MCF 10A (cell line): ENCODE results near the gene FGF1. TPM values are rescaled to one million over a fixed set of nuclear protein-coding genes. Genes with fewer than 3 reads are reported as not detected.

ENCODE experiments used
- BruUV-seq: library from RNA; stranded (reverse); fragments of 400-500 nt; replicated peaks from 2 replicates; lab custom pipeline; 2021; lab: Mats Ljungman, UMichigan
- CTCF ChIA-PET: fragments of 300-600 bp; sonication (Branson Sonifier 250); formaldehyde crosslinking; extraction: SDS; loops from one replicate; lab custom pipeline; 2021; ENCODE audit warnings: antibody characterized with exemption, inconsistent platforms; lab: Yijun Ruan, JAX
- POLR2A ChIA-PET: fragments of 300-600, 350-650 bp; sonication (Branson Sonifier 250); formaldehyde crosslinking; extraction: SDS; loops from one replicate; lab custom pipeline; 2020; ENCODE audit warnings: antibody characterized with exemption, inconsistent platforms; lab: Yijun Ruan, JAX
- DNase-seq: peaks from one replicate; pipeline ENCODE4 v3.0.0-alpha.2; 2018; ENCODE audit not compliant: unreplicated experiment
- H3K27ac Mint-ChIP-seq: one replicate; pipeline ENCODE4 v1.8.0; 2022; ENCODE audit warnings: mild to moderate bottlenecking, low read depth, mixed read lengths; ENCODE audit not compliant: unreplicated experiment
- H3K27me3 Mint-ChIP-seq: one replicate; pipeline ENCODE4 v1.8.0; 2022; ENCODE audit warnings: mixed read lengths; ENCODE audit not compliant: insufficient read depth, unreplicated experiment
- H3K36me3 Mint-ChIP-seq: one replicate; pipeline ENCODE4 v1.8.0; 2022; ENCODE audit warnings: mild to moderate bottlenecking, moderate library complexity, mixed read lengths; ENCODE audit not compliant: insufficient read depth, unreplicated experiment
- H3K4me1 Mint-ChIP-seq: one replicate; pipeline ENCODE4 v1.8.0; 2022; ENCODE audit warnings: mixed read lengths; ENCODE audit not compliant: insufficient read depth, unreplicated experiment
- H3K4me3 Mint-ChIP-seq: one replicate; pipeline ENCODE4 v1.8.0; 2022; ENCODE audit warnings: mild to moderate bottlenecking, moderate library complexity, mixed read lengths; ENCODE audit not compliant: unreplicated experiment
- H3K9me3 Mint-ChIP-seq: one replicate; pipeline ENCODE4 v1.8.0; 2022; ENCODE audit warnings: mixed read lengths; ENCODE audit not compliant: unreplicated experiment
- intact Hi-C: fragments of 100-400 bp; cut with micrococcal nuclease; formaldehyde crosslinking; loops from 2 replicates; pipeline ENCODE4 v1.14.1; 2022
- total RNA-seq: library from RNA; stranded (reverse); gene quantifications from 2 replicates; pipeline ENCODE4 v1.2.3, GENCODE V29; 2022
- TF ChIP-seq, protein P1 (sequence below): fragments of 200-600 bp; IDR thresholded peaks from one replicate; pipeline ENCODE4 v1.8.0; 2022; ENCODE audit warnings: antibody characterized with exemption, mild to moderate bottlenecking; ENCODE audit not compliant: unreplicated experiment

FGF1 gene
- total RNA-seq, 1 experiment from 2014 or later: 0.65 TPM

DNA sequence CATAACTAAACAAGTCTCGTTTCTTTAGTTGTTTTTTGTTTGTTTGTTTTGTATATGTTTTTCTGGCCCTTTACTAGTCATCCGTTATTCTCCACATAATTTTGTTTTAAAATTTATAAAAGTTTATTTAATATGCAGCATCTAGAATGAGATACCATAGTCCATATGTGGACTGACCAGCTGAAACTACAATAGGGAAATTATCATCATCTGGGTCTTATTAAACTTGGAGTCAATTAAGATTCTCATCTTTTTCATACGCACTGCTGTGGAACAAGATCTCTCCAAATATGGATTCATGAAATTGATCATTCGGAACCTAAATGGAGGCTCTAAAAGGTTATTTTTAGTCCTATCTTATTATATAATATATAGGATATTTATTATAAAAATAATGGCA, 99.3 kb downstream of the FGF1 start:
- CTCF ChIA-PET: interaction anchor here (0.7 to 2.0 kb wide), 6 partner anchors 11 to 479 kb away, joined by 3 to 9 read pairs (median 4); no protein-coding TSS in a partner anchor

DNA sequence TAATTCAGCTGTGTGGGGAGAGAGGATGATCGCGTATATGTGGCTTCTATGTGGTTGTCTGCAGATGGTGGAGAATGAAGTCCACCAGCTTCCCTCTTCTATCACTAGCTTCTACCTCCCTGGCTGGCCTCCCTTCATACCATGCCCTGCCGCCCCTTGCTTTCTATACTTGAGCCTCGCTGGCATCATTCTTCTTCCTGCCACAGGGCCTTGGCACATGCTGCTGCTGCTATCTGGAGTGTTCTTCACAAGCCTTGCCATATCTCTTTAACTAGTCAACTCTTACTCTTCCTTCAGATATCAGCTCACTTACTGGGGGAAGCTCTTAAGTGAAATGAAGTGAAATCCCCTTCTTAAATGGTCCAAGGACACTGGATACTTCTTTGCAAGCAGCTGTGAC, 100.4 kb downstream of the FGF1 start:
- no peak overlapping the region for H3K27ac Mint-ChIP-seq

More for the DNA sequence above, 99.3 kb downstream of the FGF1 start:
- Mint-ChIP-seq H3K27me3 (no peaks in the 10 kb centered on the region), H3K27ac (no peak overlapping the region), H3K4me1 (peaks cover 6% of the 10 kb centered on the region), H3K9me3 (no peaks in the 10 kb centered on the region), H3K4me3 (no peak overlapping the region), H3K36me3 (no peaks in the 10 kb centered on the region)
- DNase-seq: no peak
- TF ChIP-seq, protein P1, sequence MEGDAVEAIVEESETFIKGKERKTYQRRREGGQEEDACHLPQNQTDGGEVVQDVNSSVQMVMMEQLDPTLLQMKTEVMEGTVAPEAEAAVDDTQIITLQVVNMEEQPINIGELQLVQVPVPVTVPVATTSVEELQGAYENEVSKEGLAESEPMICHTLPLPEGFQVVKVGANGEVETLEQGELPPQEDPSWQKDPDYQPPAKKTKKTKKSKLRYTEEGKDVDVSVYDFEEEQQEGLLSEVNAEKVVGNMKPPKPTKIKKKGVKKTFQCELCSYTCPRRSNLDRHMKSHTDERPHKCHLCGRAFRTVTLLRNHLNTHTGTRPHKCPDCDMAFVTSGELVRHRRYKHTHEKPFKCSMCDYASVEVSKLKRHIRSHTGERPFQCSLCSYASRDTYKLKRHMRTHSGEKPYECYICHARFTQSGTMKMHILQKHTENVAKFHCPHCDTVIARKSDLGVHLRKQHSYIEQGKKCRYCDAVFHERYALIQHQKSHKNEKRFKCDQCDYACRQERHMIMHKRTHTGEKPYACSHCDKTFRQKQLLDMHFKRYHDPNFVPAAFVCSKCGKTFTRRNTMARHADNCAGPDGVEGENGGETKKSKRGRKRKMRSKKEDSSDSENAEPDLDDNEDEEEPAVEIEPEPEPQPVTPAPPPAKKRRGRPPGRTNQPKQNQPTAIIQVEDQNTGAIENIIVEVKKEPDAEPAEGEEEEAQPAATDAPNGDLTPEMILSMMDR: no peak
- BruUV-seq: no TSS peak
- POLR2A ChIA-PET: interaction anchor here (0.9 kb wide), 1 partner anchor 10 kb away, joined by 3 read pairs; no protein-coding TSS in a partner anchor
- intact Hi-C loops: no loop called here

DNA sequence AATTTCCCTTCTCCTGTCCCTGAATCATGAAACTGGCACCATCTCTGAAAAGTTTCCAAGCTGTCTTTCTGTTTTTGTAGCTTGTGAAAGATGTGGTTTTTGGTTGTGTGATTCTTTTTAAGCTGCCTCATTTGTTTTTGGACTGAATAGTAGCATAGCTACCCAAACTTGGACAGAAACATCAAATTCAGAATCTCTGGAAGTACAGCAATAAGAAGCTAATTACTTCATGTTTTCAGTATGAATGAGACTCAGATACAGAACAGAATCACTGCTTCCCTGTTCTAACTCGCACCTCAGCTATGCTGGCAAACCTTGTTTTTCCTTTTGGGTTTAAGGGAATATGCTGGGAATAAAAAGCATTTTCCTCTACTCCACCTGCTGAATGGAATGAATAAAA, 101.0 kb downstream of the FGF1 start:
- no peaks in the 10 kb centered on the region for H3K9me3 Mint-ChIP-seq
- no peaks in the 10 kb centered on the region for H3K27me3 Mint-ChIP-seq
- intact Hi-C loops: no loop called here
- no peak overlapping the region for H3K4me3 Mint-ChIP-seq
- no peaks in the 10 kb centered on the region for H3K36me3 Mint-ChIP-seq
- ChIA-PET CTCF (interaction anchor here (0.5 to 1.7 kb wide), 8 partner anchors 10 to 1150 kb away, joined by 3 to 6 read pairs (median 3); no protein-coding TSS in a partner anchor), POLR2A (interaction anchor here (0.8 kb wide), 1 partner anchor 23 kb away, joined by 3 read pairs; no protein-coding TSS in a partner anchor)
- no peak for DNase-seq
- H3K27ac Mint-ChIP-seq: no peak overlapping the region
- TF ChIP-seq, protein P1: no peak
- peaks cover 6% of the 10 kb centered on the region for H3K4me1 Mint-ChIP-seq
- BruUV-seq: no TSS peak

More for the DNA sequence above, 100.4 kb downstream of the FGF1 start:
- H3K9me3 Mint-ChIP-seq: no peaks in the 10 kb centered on the region
- H3K4me1 Mint-ChIP-seq: peaks cover 6% of the 10 kb centered on the region
- H3K27me3 Mint-ChIP-seq: no peaks in the 10 kb centered on the region
- TF ChIP-seq, protein P1: no peak
- POLR2A ChIA-PET: interaction anchor here (0.8 to 0.9 kb wide), 2 partner anchors 11 to 22 kb away, joined by 3 read pairs; no protein-coding TSS in a partner anchor
- no peak for DNase-seq
- H3K4me3 Mint-ChIP-seq: no peak overlapping the region
- CTCF ChIA-PET: interaction anchor here (0.5 to 1.7 kb wide), 10 partner anchors 11 to 1149 kb away, joined by 3 to 6 read pairs (median 3); no protein-coding TSS in a partner anchor
- H3K36me3 Mint-ChIP-seq: no peaks in the 10 kb centered on the region
- intact Hi-C loops: no loop called here
- BruUV-seq: no TSS peak

DNA sequence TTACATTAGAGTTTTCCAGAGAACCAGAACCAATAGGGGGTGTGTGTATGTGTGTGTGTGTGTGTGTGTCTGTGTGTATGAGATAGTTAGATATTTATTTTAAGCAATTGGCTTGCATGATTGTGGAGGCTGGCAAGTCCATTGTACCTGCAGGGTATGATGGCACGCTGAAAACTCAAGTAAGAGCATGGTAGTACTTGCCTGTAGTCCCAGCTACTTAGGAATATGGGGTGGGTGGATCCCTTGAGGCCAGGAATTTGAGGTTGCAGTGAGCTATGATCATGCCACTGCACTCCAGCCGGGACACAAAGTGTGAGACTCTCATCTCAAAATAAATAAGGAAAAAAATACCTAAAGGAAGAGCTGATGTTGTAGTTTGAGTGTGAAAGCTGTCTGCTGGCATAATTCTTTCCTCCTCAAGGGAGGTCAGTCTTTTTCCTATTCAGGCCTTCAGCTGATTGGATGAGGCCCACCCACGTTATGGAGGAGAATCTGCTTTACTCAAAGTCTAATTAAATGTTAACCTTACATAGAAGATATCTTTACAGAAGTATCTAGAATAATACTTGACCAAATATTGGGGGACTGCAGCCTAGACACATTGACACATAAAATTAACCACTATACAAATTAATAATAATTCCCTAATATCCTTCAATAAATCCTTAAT, 107.6 kb downstream of the FGF1 start:
- H3K27ac Mint-ChIP-seq: no peak overlapping the region
- BruUV-seq: no TSS peak
- no peak for DNase-seq
- TF ChIP-seq, protein P1: no peak
- intact Hi-C loops: no loop called here
- peaks cover 6% of the 10 kb centered on the region for H3K9me3 Mint-ChIP-seq
- H3K27me3 Mint-ChIP-seq: no peaks in the 10 kb centered on the region
- no peaks in the 10 kb centered on the region for H3K36me3 Mint-ChIP-seq
- CTCF ChIA-PET: interaction anchor here (1.9 kb wide), 1 partner anchor 33 kb away, joined by 7 read pairs; no protein-coding TSS in a partner anchor
- no peak overlapping the region for H3K4me3 Mint-ChIP-seq
- peaks cover 4% of the 10 kb centered on the region for H3K4me1 Mint-ChIP-seq
- POLR2A ChIA-PET: interaction anchor here (1.3 kb wide), 1 partner anchor 17 kb away, joined by 3 read pairs; no protein-coding TSS in a partner anchor
